ENCODE results near the gene NUMBL. TPM values are rescaled to one million over a fixed set of nuclear protein-coding genes. Genes with fewer than 3 reads are reported as not detected.
"Not testable (repeated sequence)": the region's sequence is repeated elsewhere in the genome, so short reads cannot be mapped to it uniquely, and the experiment has no call there.

The NUMBL gene
- total and polyA plus RNA-seq, 4 donors = 1.1 to 4.6 (median 2.7) TPM

- DNase-seq (ENCODE audit: low spot score) = no peak
- no peak overlapping the region for H3K9ac ChIP-seq (ENCODE audit: low read depth in 1 of 2, low read length in 2 of 2)
- H3K36me3 ChIP-seq (ENCODE audit: control insufficient read depth in 4 of 4, insufficient read depth in 3 of 4, low read depth in 1 of 4, low read length in 3 of 4) = no peaks in the 10 kb centered on the region
- 88% methylated on average over 5 of the region's 5 CpGs for WGBS
- H3K27ac ChIP-seq (ENCODE audit: low read depth in 1 of 2, low read length in 2 of 2) = no peak overlapping the region
- TF ChIP-seq FOXA1 (IDR thresholded peaks at IDR 0.05) (no peak), HNF4G (IDR thresholded peaks at IDR 0.05) (no peak), JUND (IDR thresholded peaks at IDR 0.05) (no peak), RXRA (IDR thresholded peaks at IDR 0.05) (no peak), TAF1 (conservative IDR thresholded peaks at IDR 0.05) (no peak), CTCF (IDR thresholded peaks at IDR 0.05; ENCODE audit: low read depth, low read length, missing input control) (no peak), HNF4A (conservative IDR thresholded peaks at IDR 0.05) (no peak)
- H3K4me3 ChIP-seq (ENCODE audit: low read depth in 1 of 3, low read length in 3 of 3) = no peak overlapping the region
- no peaks in the 10 kb centered on the region for H3K27me3 ChIP-seq (ENCODE audit: control insufficient read depth in 4 of 4, insufficient read depth in 4 of 4, low read length in 3 of 4)
- peaks cover 0 to 8% (median 5%) of the 10 kb centered on the region in 4 donors for H3K4me1 ChIP-seq (ENCODE audit: control insufficient read depth in 4 of 4, insufficient read depth in 4 of 4, low read length in 3 of 4)
- no peaks in the 10 kb centered on the region for H3K9me3 ChIP-seq (ENCODE audit: control insufficient read depth in 4 of 4, low read length in 3 of 4)
Observed at GRCh38 chr19:40659116-40659515, 31.3 kb downstream of the NUMBL start.

GRCh38 chr19:40658031-40658430, 32.4 kb downstream of the NUMBL start:
- Histone ChIP-seq H3K4me1 (ENCODE audit: control insufficient read depth in 4 of 4, insufficient read depth in 4 of 4, low read length in 3 of 4) (peaks cover 0 to 2% (median 0%) of the 10 kb centered on the region in 4 donors), H3K9me3 (ENCODE audit: control insufficient read depth in 4 of 4, low read length in 3 of 4) (no peaks in the 10 kb centered on the region), H3K9ac (ENCODE audit: low read depth in 1 of 2, low read length in 2 of 2) (no peak overlapping the region), H3K36me3 (ENCODE audit: control insufficient read depth in 4 of 4, insufficient read depth in 3 of 4, low read depth in 1 of 4, low read length in 3 of 4) (no peaks in the 10 kb centered on the region), H3K27ac (ENCODE audit: low read depth in 1 of 2, low read length in 2 of 2) (no peak overlapping the region), H3K27me3 (ENCODE audit: control insufficient read depth in 4 of 4, insufficient read depth in 4 of 4, low read length in 3 of 4) (no peaks in the 10 kb centered on the region), H3K4me3 (ENCODE audit: low read depth in 1 of 3, low read length in 3 of 3) (no peak overlapping the region)
- DNase-seq (ENCODE audit: low spot score) = no peak
- TF ChIP-seq GABPA (IDR thresholded peaks at IDR 0.05 in 1 of 2, conservative IDR thresholded peaks at IDR 0.05 in 1 of 2) (no peak), YY1 (IDR thresholded peaks at IDR 0.05) (no peak), JUND (IDR thresholded peaks at IDR 0.05) (no peak), MAX (IDR thresholded peaks at IDR 0.05) (no peak), ATF3 (IDR thresholded peaks at IDR 0.05) (no peak), ZBTB33 (IDR thresholded peaks at IDR 0.05) (no peak), REST (IDR thresholded peaks at IDR 0.05) (no peak), SP1 (IDR thresholded peaks at IDR 0.05) (no peak), HNF4A (conservative IDR thresholded peaks at IDR 0.05) (no peak), NR2F2 (IDR thresholded peaks at IDR 0.05) (no peak), FOXA1 (IDR thresholded peaks at IDR 0.05) (no peak), CTCF (IDR thresholded peaks at IDR 0.05; ENCODE audit: low read depth, low read length, missing input control) (no peak), RXRA (IDR thresholded peaks at IDR 0.05) (no peak), EGR1 (IDR thresholded peaks at IDR 0.05; ENCODE audit: low read depth in 2 of 2) (no peak), FOXA2 (IDR thresholded peaks at IDR 0.05) (no peak), HNF4G (IDR thresholded peaks at IDR 0.05) (no peak), RAD21 (IDR thresholded peaks at IDR 0.05) (no peak), TAF1 (conservative IDR thresholded peaks at IDR 0.05) (no peak)
- WGBS = 89% methylated on average over 8 of the region's 8 CpGs

- H3K27ac ChIP-seq (ENCODE audit: low read depth in 1 of 2, low read length in 2 of 2); H3K27me3 ChIP-seq (ENCODE audit: control insufficient read depth in 4 of 4, insufficient read depth in 4 of 4, low read length in 3 of 4); H3K9ac ChIP-seq (ENCODE audit: low read depth in 1 of 2, low read length in 2 of 2); H3K36me3 ChIP-seq (ENCODE audit: control insufficient read depth in 4 of 4, insufficient read depth in 3 of 4, low read depth in 1 of 4, low read length in 3 of 4); H3K4me3 ChIP-seq (ENCODE audit: low read depth in 1 of 3, low read length in 3 of 3); DNase-seq (ENCODE audit: low spot score); H3K4me1 ChIP-seq (ENCODE audit: control insufficient read depth in 4 of 4, insufficient read depth in 4 of 4, low read length in 3 of 4); H3K9me3 ChIP-seq (ENCODE audit: control insufficient read depth in 4 of 4, low read length in 3 of 4): not testable (repeated sequence)
- 90% methylated on average over 7 of the region's 7 CpGs for WGBS
Observed at GRCh38 chr19:40655684-40656083, 34.8 kb downstream of the NUMBL start.

All from liver (tissue), 9 donors.